Osteoblast (primary cell): ENCODE results near the gene GREB1L. TPM values are rescaled to one million over a fixed set of nuclear protein-coding genes. Genes with fewer than 3 reads are reported as not detected.

Source experiments
- DNase-seq: peaks from one replicate; pipeline ENCODE4 v3.0.0; 2011; ENCODE audit warnings: low spot score, mixed read lengths; ENCODE audit not compliant: insufficient read length; ENCODE audit errors: missing footprints
- H2AFZ ChIP-seq: 2 replicates; pipeline ENCODE4 v1.6.0; 2011; ENCODE audit warnings: mild to moderate bottlenecking, low read length
- H3K27ac ChIP-seq: 2 replicates; pipeline ENCODE4 v1.5.1; 2011; ENCODE audit warnings: mild to moderate bottlenecking, low read depth, low read length, moderate library complexity
- H3K27me3 ChIP-seq: 2 replicates; pipeline ENCODE4 v1.6.0; 2012; ENCODE audit warnings: mild to moderate bottlenecking, control low read depth, inconsistent platforms, low read length, moderate library complexity; ENCODE audit not compliant: insufficient read depth
- H3K36me3 ChIP-seq: 2 replicates; pipeline ENCODE4 v1.5.1; 2011; ENCODE audit warnings: mild to moderate bottlenecking, low read length, control low read depth, moderate library complexity; ENCODE audit not compliant: insufficient read depth
- H3K4me1 ChIP-seq: 2 replicates; pipeline ENCODE4 v1.5.1; 2011; ENCODE audit warnings: mild to moderate bottlenecking, low read length, control low read depth, moderate library complexity; ENCODE audit not compliant: insufficient read depth
- H3K4me2 ChIP-seq: 2 replicates; pipeline ENCODE4 v1.6.0; 2011; ENCODE audit warnings: mild to moderate bottlenecking, low read length; ENCODE audit not compliant: insufficient read depth
- H3K4me3 ChIP-seq: fragments of 200-600 bp; sonication (generic); 3 replicates; pipeline ENCODE4 v1.5.1; 2012; ENCODE audit warnings: mild to moderate bottlenecking, low read length, inconsistent platforms; ENCODE audit not compliant: insufficient read depth
- H3K79me2 ChIP-seq: 2 replicates; pipeline ENCODE4 v1.6.0; 2012; ENCODE audit warnings: mild to moderate bottlenecking, low read length, control low read depth, inconsistent platforms; ENCODE audit not compliant: insufficient read depth
- H3K9me3 ChIP-seq: 2 replicates; pipeline ENCODE4 v1.5.1; 2011; ENCODE audit warnings: low read depth, low read length, control low read depth
- H4K20me1 ChIP-seq: 2 replicates; pipeline ENCODE4 v1.6.0; 2012; ENCODE audit warnings: mild to moderate bottlenecking, low read length, control low read depth; ENCODE audit not compliant: insufficient read depth
- total RNA-seq: library from RNA; depleted of rRNA; stranded (reverse); fragments of >200 nt; gene quantifications from 2 replicates; pipeline ENCODE4 v1.2.3, GENCODE V29; 2012
- TF ChIP-seq, protein P1 (sequence below): IDR thresholded peaks from 2 replicates; pipeline ENCODE4 v1.5.1; 2011; ENCODE audit warnings: mild to moderate bottlenecking, low read depth, low read length, moderate library complexity; ENCODE audit errors: extremely low read depth

Gene GREB1L
- total RNA-seq, 1 donor: 0.36 TPM

DNA sequence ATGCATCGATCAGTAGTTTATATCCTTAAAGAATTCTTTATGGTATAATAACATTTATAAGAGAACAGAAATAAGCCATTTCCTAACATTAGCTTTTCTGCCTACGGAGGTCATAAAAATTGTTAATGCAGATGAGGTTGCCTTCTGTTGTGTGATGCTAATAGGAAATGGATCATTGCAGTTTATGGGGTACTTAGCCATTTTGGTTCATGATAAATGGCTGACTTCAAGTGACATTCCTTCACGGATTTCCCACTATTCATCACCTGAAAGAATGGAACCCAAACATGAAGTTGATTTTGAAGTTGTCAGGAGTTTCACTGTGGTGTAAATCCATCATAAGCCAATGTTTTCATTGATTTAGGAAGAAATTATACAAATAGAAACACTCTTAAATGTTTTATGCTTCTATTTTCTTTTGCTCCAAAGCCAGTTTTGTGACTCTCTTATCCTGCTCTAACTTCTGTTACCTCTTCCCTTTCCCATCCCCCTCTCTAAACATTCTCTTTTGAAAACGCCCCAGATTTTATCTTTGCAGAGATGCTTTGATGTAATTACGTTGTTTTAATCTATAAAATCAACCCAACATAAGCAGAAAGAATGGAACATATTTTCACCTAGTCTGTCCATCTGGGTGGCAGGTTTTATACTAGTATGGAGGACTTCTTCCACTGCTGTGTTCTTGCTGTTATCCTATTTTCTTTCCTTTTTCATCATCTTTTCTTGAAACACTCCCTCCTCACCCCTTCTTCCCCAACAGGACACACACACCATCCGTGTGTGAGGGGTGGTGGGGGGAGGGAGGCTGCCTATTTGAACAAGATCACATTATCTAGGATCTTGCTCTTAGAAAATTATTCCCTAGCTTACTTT is 58.2 kb downstream of the GREB1L start:
- no peaks in the 10 kb centered on the region for H4K20me1 ChIP-seq
- H2AFZ ChIP-seq: no peak overlapping the region
- H3K4me3 ChIP-seq: no peak overlapping the region
- no peaks in the 10 kb centered on the region for H3K36me3 ChIP-seq
- TF ChIP-seq, protein P1, sequence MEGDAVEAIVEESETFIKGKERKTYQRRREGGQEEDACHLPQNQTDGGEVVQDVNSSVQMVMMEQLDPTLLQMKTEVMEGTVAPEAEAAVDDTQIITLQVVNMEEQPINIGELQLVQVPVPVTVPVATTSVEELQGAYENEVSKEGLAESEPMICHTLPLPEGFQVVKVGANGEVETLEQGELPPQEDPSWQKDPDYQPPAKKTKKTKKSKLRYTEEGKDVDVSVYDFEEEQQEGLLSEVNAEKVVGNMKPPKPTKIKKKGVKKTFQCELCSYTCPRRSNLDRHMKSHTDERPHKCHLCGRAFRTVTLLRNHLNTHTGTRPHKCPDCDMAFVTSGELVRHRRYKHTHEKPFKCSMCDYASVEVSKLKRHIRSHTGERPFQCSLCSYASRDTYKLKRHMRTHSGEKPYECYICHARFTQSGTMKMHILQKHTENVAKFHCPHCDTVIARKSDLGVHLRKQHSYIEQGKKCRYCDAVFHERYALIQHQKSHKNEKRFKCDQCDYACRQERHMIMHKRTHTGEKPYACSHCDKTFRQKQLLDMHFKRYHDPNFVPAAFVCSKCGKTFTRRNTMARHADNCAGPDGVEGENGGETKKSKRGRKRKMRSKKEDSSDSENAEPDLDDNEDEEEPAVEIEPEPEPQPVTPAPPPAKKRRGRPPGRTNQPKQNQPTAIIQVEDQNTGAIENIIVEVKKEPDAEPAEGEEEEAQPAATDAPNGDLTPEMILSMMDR: no peak
- peaks cover 11% of the 10 kb centered on the region for H3K27me3 ChIP-seq
- H3K79me2 ChIP-seq: no peaks in the 10 kb centered on the region
- no peaks in the 10 kb centered on the region for H3K4me1 ChIP-seq
- H3K4me2 ChIP-seq: no peak overlapping the region
- no peak for DNase-seq
- no peaks in the 10 kb centered on the region for H3K9me3 ChIP-seq
- H3K27ac ChIP-seq: no peak overlapping the region

- no peak for DNase-seq
- Histone ChIP-seq H3K36me3 (no peaks in the 10 kb centered on the region), H3K27ac (no peak overlapping the region), H3K4me1 (no peaks in the 10 kb centered on the region), H4K20me1 (no peaks in the 10 kb centered on the region), H3K4me2 (no peak overlapping the region), H3K79me2 (no peaks in the 10 kb centered on the region), H2AFZ (no peak overlapping the region), H3K27me3 (peaks cover 11% of the 10 kb centered on the region), H3K9me3 (no peaks in the 10 kb centered on the region), H3K4me3 (no peak overlapping the region)
- TF ChIP-seq, protein P1: no peak
These were observed 58.8 kb downstream of the GREB1L start for GRCh38 chr18:21300908-21301200.

GRCh38 chr18:21303445-21303844 is 61.4 kb downstream of the GREB1L start:
- H4K20me1 ChIP-seq: no peaks in the 10 kb centered on the region
- H3K27ac ChIP-seq: no peak overlapping the region
- H3K27me3 ChIP-seq: peaks cover 16% of the 10 kb centered on the region
- no peaks in the 10 kb centered on the region for H3K79me2 ChIP-seq
- no peak for DNase-seq
- TF ChIP-seq, protein P1: no peak
- H3K36me3 ChIP-seq: no peaks in the 10 kb centered on the region
- no peak overlapping the region for H3K4me3 ChIP-seq
- no peak overlapping the region for H3K4me2 ChIP-seq
- no peak overlapping the region for H2AFZ ChIP-seq
- no peaks in the 10 kb centered on the region for H3K4me1 ChIP-seq
- no peaks in the 10 kb centered on the region for H3K9me3 ChIP-seq

DNA sequence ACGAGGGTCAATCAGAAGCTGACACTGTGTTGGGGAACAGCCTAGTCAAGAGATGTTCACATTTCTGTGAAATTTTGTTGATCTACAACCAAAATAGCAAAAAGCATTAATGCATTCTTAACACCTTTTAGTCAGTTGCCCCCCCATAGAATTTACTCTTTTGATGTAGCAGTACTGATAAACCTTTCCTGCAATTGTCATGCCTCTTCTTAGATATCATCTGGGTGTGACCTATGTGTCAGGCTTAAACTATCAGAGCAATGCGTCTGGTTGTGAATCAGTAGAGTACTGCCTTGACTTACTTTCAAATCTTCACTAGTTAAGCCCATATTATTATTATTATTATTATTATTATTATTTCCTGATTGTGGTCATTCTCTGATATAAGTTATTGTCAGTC is 61.9 kb downstream of the GREB1L start:
- Histone ChIP-seq H3K79me2 (no peaks in the 10 kb centered on the region), H3K27me3 (peaks cover 19% of the 10 kb centered on the region), H2AFZ (no peak overlapping the region), H3K4me1 (no peaks in the 10 kb centered on the region), H3K27ac (no peak overlapping the region), H3K36me3 (no peaks in the 10 kb centered on the region), H3K4me2 (no peak overlapping the region), H3K9me3 (no peaks in the 10 kb centered on the region), H3K4me3 (no peak overlapping the region), H4K20me1 (no peaks in the 10 kb centered on the region)
- DNase-seq: no peak
- TF ChIP-seq, protein P1: no peak
